ENCODE results near the gene CNNM3. TPM values are rescaled to one million over a fixed set of nuclear protein-coding genes. Genes with fewer than 3 reads are reported as not detected.

CNNM3 gene
- total RNA-seq, 4 donors from 2014 or later: 3.7 to 10.2 (median 5.5) TPM

DNA sequence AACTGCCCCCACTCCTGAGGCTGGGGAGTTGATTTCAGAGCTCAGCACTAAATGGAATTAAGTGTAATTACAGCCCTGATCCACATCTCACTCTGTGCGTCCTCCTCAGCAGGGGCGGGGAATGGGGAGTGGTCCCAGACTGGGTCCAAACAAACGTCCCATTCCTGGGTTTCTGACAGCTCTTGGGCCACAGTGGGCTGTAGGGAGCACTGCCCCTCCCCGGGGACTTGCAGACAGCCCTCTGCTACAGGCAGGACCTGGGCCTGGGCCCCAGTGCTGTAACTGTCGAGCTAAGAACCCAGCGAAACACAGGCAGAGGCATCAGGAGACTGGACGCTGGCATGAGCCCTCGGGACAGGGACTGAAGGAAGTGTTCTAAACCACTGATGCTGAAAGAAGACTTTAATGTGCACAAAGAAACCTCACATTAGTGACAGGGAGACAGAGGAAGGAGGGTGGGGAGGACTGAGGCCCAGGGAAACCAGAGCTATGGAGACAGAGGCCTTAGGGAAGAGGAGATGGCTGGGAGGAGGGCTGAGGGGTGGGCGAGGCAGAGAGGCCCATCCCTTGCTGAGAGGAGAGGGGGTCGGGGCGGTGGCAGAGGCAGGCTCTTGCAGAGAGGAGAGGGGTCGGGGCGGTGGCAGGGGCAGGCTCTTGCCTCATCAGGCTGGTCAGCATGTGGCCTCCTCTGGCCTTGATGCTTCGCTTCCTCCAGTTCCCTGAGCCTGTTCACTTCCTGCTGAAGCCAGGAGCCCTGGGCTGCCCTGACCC, 59.6 kb downstream of the CNNM3 start:
- TF ChIP-seq POLR2A (IDR thresholded peaks at IDR 0.05): no peak
- TF ChIP-seq, protein P1, sequence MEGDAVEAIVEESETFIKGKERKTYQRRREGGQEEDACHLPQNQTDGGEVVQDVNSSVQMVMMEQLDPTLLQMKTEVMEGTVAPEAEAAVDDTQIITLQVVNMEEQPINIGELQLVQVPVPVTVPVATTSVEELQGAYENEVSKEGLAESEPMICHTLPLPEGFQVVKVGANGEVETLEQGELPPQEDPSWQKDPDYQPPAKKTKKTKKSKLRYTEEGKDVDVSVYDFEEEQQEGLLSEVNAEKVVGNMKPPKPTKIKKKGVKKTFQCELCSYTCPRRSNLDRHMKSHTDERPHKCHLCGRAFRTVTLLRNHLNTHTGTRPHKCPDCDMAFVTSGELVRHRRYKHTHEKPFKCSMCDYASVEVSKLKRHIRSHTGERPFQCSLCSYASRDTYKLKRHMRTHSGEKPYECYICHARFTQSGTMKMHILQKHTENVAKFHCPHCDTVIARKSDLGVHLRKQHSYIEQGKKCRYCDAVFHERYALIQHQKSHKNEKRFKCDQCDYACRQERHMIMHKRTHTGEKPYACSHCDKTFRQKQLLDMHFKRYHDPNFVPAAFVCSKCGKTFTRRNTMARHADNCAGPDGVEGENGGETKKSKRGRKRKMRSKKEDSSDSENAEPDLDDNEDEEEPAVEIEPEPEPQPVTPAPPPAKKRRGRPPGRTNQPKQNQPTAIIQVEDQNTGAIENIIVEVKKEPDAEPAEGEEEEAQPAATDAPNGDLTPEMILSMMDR (IDR thresholded peaks at IDR 0.05): peak in 1 of 6 experiments; percentile 5
- Histone ChIP-seq H3K27me3 (no peaks in the 10 kb centered on the region), H3K4me3 (no peak overlapping the region), H3K4me1 (peaks cover 30 to 72% (median 53%) of the 10 kb centered on the region in 3 donors), H3K36me3 (no peaks in the 10 kb centered on the region), H3K27ac (peak overlapping the region in 3 of 4 donors; percentile 0 to 73 (median 69)), H3K9me3 (no peaks in the 10 kb centered on the region)
- DNase-seq: no peak
- intact Hi-C loops (cut with DNase I): no loop called here
- WGBS, 2 donors: 57 to 62% methylated on average over 5 to 9 of the region's 14 CpGs

- TF ChIP-seq, protein P1 (IDR thresholded peaks at IDR 0.05): no peak
- no peaks in the 10 kb centered on the region for H3K36me3 ChIP-seq
- H3K27ac ChIP-seq: peak overlapping the region in 1 of 4 donors; percentile 0
- H3K4me1 ChIP-seq: peaks cover 27 to 72% (median 54%) of the 10 kb centered on the region in 3 donors
- no peak overlapping the region for H3K4me3 ChIP-seq
- no peaks in the 10 kb centered on the region for H3K9me3 ChIP-seq
- 63 to 71% methylated on average over 5 to 6 of the region's 16 CpGs for WGBS, 2 donors
- no peaks in the 10 kb centered on the region for H3K27me3 ChIP-seq
- no peak for DNase-seq
- intact Hi-C loops (cut with DNase I): no loop called here
These were observed 60.4 kb downstream of the CNNM3 start for GRCh38 chr2:96876269-96877041.

GRCh38 chr2:96877042-96877451, 61.0 kb downstream of the CNNM3 start:
- TF ChIP-seq POLR2A (IDR thresholded peaks at IDR 0.05): no peak
- TF ChIP-seq, protein P1 (IDR thresholded peaks at IDR 0.05): no peak

GRCh38 chr2:96877631-96878092, 61.6 kb downstream of the CNNM3 start:
- DNase-seq: no peak
- TF ChIP-seq POLR2A (IDR thresholded peaks at IDR 0.05): no peak
- WGBS, 2 donors: 52% methylated on average over 10 of the region's 15 CpGs; no CpG with 5 or more reads in 1 of the 2 donors
- Histone ChIP-seq H3K9me3 (no peaks in the 10 kb centered on the region), H3K4me3 (no peak overlapping the region), H3K27me3 (no peaks in the 10 kb centered on the region), H3K27ac (no peak overlapping the region), H3K4me1 (peaks cover 37 to 72% (median 58%) of the 10 kb centered on the region in 3 donors), H3K36me3 (no peaks in the 10 kb centered on the region)
- intact Hi-C loops (cut with DNase I): no loop called here

More at GRCh38 chr2:96877042-96877451, 61.0 kb downstream of the CNNM3 start:
- peaks cover 31 to 72% (median 55%) of the 10 kb centered on the region in 3 donors for H3K4me1 ChIP-seq
- WGBS, 2 donors: 64 to 76% methylated on average over 5 of the region's 6 CpGs
- no peaks in the 10 kb centered on the region for H3K27me3 ChIP-seq
- no peaks in the 10 kb centered on the region for H3K9me3 ChIP-seq
- H3K4me3 ChIP-seq: no peak overlapping the region
- no peak for DNase-seq
- H3K27ac ChIP-seq: no peak overlapping the region
- no peaks in the 10 kb centered on the region for H3K36me3 ChIP-seq
- intact Hi-C loops (cut with DNase I): no loop called here

- no peak overlapping the region for H3K27ac ChIP-seq
- TF ChIP-seq POLR2A (IDR thresholded peaks at IDR 0.05): no peak
- TF ChIP-seq, protein P1 (IDR thresholded peaks at IDR 0.05): no peak
- intact Hi-C loops (cut with DNase I): no loop called here
- no peak overlapping the region for H3K4me3 ChIP-seq
- WGBS, 2 donors: 40 to 55% methylated on average over 2 of the region's 7 CpGs
- H3K36me3 ChIP-seq: no peaks in the 10 kb centered on the region
- H3K9me3 ChIP-seq: no peaks in the 10 kb centered on the region
- peaks cover 42 to 72% (median 58%) of the 10 kb centered on the region in 3 donors for H3K4me1 ChIP-seq
- no peak for DNase-seq
- H3K27me3 ChIP-seq: no peaks in the 10 kb centered on the region
These were observed 62.1 kb downstream of the CNNM3 start for GRCh38 chr2:96878171-96878570.
